Amniotic epithelial cell (primary cell): Measurements from ENCODE around the gene ATAD3C.
A peak's percentile ranks its signal among the peaks of the same experiment; 100 is the strongest.
"Not testable (repeated sequence)": the region's sequence is repeated elsewhere in the genome, so short reads cannot be mapped to it uniquely, and the experiment has no call there.

ENCODE experiments used
- DNase-seq: peaks from one replicate; pipeline ENCODE4 v3.0.0-alpha.2; 2010; ENCODE audit warnings: low read depth

The ATAD3C gene

GRCh38 chr1:1508775-1509464, 59.4 kb downstream of the ATAD3C start:
- DNase-seq, result not testable (repeated sequence)

DNA sequence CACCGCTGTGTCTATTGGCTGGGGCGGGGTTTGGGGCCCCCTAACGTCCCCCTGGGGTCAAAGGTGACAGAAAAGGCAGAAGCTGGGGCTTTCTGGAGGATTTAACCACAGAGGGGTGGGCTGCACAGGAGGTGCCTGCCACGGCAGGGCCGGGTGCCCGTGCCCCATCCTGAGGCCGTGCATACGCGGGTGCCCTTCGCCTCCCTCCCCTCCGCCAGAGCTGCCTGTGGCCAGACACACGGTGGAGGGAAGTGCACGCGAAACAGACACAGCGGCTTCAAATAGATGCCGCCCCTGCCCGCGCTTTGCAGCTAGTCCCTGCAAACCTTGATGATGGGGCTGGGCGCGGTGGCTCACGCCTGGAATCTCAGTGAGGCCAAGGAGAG, 60.0 kb downstream of the ATAD3C start:
- not testable (repeated sequence) for DNase-seq

DNA sequence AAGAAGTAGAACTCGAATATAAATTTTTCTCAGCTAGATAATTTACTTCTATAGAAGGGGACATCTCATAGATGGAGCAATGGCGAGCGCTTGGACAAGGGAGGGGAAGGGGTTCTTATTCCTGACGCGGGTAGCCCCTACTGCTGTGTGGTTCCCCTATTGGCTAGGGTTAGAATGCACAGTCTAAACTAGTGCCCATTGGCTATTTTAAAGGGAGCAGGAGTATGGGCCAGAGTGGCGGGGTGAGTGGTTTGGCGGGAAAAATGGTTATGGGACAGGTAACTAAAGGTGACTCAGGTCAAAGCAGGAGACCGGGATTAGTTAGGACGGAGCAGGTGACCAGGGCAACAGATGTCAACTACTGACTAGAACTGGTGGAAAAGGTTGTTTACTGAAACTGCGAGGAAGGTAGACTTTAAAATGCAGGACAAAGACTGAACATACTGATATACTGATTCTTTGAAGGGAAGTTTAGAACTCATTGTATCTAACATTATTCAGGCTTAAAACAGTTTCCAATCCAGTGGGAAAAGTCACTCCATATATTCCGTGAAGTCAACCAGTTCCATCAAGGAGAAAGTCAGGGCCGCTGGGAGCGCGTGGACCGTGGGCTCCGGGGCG, 61.5 kb downstream of the ATAD3C start:
- DNase-seq, result peak; percentile 13

DNA sequence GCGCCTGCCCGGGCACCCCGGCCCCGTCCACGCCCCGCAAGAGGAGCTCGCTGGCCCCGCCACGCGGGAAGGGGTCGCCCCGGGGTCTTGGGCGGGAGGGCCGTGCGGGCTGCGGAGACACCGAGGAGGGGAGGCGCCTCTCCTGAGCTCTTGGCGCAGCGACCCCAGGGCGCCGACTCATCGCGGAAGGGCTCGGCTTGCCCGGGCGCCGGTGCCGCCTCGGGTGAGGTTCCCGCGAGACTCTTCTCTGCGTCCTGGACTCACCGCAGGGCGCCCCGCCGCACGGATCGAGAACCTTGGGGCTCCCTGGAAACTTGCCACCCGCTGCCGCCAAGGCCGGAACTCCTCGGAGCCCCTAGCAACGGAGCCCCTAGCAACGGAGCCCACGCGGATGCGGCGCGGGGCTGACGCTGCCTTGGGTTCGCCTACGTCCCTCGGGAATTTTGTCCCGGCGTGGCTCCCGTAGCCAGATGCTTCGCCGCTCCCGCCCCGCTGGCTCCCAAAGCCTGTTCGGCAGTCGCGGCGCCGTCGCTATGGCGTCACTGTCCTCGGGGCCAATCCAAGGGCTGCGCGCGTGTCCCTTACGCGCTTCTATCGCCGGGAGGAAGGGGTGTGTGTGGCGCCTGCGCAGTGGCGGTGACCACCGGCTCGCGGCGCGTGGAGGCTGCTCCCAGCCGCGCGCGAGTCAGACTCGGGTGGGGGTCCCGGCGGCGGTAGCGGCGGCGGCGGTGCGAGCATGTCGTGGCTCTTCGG, 62.2 kb downstream of the ATAD3C start, which contains the start of gene ATAD3A:
ATAD3A (plus strand) TSS at position 630 of the 753 bp plus-strand sequence; CDS start at position 737, 107 bp downstream.
- peak; percentile 97 for DNase-seq

DNA sequence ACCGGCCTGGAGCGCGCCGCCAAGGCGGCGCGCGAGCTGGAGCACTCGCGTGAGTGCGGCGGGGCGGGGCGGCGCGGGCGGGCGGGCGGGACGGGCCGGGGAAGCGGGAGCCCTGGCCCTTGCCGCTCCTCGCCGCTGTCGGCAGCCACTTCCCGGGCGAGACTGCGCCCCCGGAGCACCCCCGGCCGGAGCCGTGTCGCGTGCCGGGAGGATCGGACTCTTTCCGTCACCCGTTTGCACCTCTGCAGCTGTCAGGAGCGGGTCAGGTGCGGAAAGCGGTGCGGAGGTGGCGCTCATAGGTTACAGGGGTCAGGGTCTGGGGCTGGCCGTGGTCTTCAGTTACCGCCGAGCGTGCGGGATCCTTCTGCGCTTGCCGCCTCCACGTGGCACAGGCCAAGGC, 62.9 kb downstream of the ATAD3C start:
- DNase-seq, result not testable (repeated sequence)

DNA sequence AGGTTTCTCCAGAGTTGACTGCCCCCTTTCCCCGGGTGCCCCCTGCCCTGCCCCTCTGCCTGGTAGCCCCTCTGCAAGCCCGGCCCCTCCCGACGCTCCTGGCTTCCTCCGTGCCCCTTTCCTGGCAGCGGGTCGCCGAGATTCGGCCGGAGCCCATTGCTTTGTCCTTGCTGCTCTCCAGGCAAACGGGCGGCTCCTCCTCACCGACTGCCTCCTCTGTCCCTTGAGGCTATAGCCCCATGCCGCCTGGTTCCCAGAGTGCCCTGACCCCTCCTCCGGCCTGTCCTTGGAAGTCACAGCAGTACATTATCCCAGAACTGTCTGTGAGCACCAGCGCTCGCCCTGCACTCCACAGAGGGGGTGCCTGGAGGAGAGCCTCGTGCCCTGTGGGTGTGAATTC, 64.2 kb downstream of the ATAD3C start:
- DNase-seq, result not testable (repeated sequence)

GRCh38 chr1:1514376-1514775, 64.9 kb downstream of the ATAD3C start:
- not testable (repeated sequence) for DNase-seq

DNA sequence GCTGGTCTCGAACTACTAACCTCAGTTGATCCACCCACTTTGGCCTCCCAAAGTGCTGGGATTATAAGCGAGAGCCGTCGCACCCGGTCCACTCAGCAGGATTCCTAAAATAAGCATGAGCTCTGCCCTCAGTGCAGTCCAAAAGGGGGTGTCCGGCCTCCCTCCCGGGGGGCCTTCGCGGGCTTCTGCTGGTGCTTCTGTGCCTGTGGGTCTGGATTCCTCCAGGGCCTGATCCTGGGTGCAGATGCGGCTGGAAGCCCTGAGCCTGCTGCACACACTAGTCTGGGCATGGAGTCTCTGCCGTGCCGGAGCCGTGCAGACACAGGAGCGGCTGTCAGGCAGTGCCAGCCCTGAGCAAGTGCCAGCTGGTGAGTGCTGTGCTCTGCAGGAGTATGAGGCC, 67.4 kb downstream of the ATAD3C start:
- DNase-seq, result not testable (repeated sequence)

GRCh38 chr1:1517973-1518620, 68.6 kb downstream of the ATAD3C start:
- no peak for DNase-seq

- not testable (repeated sequence) for DNase-seq
Measured at GRCh38 chr1:1518621-1519007, 69.1 kb downstream of the ATAD3C start.
